A549 (cell line): ENCODE measurements around the gene UVSSA. TPM values are rescaled to one million over a fixed set of nuclear protein-coding genes. Genes with fewer than 3 reads are reported as not detected.

Experiments
- ATAC-seq, 2 experiments: fragments of 200-7000 bp in 1 of 2; fragments of >200 bp in 1 of 2; cut with Nextera tagmentation in 1 of 2; cut with Tn5 transposase in 1 of 2; 3 replicates each; pipeline versions ENCODE4 v1.8.0 to v1.9.1; 2018 to 2020; ENCODE audit warnings: mild to moderate bottlenecking in 1 of 2, moderate library complexity in 1 of 2
- CTCF ChIA-PET: fragments of 300-600 bp; sonication (Branson Sonifier 250); formaldehyde crosslinking; extraction: SDS; loops from one replicate; lab custom pipeline; 2021; ENCODE audit warnings: antibody characterized with exemption, inconsistent platforms; lab: Yijun Ruan, JAX
- POLR2A ChIA-PET: fragments of 350-600 bp; formaldehyde crosslinking; extraction: SDS; loops from one replicate; lab custom pipeline; 2021; ENCODE audit warnings: antibody characterized with exemption, inconsistent platforms; lab: Yijun Ruan, JAX
- DNase-seq, 2 experiments: peaks; one replicate each; pipeline versions ENCODE4 v3.0.0 to v3.0.0-alpha.2; 2011 to 2016; ENCODE audit warnings: low read depth in 1 of 2, low spot score in 1 of 2
- FAIRE-seq: peaks from 2 replicates; lab custom pipeline; 2011; peaks lifted over from hg19 to GRCh38; lab: Jason Lieb, UNC
- H3K27ac ChIP-seq, 2 experiments: fragments of >200 bp; sonication (Bioruptor Twin); formaldehyde crosslinking; 3 replicates each; pipeline ENCODE4 v1.5.1; 2016 to 2017
- H3K4me1 ChIP-seq: fragments of >200 bp; sonication (Bioruptor Twin); formaldehyde crosslinking; 3 replicates; pipeline ENCODE4 v1.6.1; 2016
- H3K4me2 ChIP-seq: fragments of >200 bp; sonication (Bioruptor Twin); formaldehyde crosslinking; 3 replicates; pipeline ENCODE4 v1.6.1; 2016
- H3K4me3 ChIP-seq: fragments of >200 bp; sonication (Bioruptor Twin); formaldehyde crosslinking; 3 replicates; pipeline ENCODE4 v1.5.1; 2016
- H3K9me3 ChIP-seq: fragments of >200 bp; sonication (Bioruptor Twin); formaldehyde crosslinking; 3 replicates; pipeline ENCODE4 v1.6.1; 2016
- CBX8 ChIP-seq: fragments of 200-600 bp; sonication (generic); IDR thresholded peaks from 2 replicates; pipeline ENCODE4 v1.6.1; 2016
- CEBPB ChIP-seq, 2 experiments: fragments of >200 bp in 1 of 2; sonication (Bioruptor Twin) in 1 of 2; formaldehyde crosslinking in 1 of 2; IDR thresholded peaks; 2 replicates each; pipeline ENCODE4 v1.6.1; 2012 to 2016
- HOXA7 ChIP-seq: fragments of 250-450 bp; sonication (Bioruptor Pico); IDR thresholded peaks from 2 replicates; pipeline ENCODE4 v1.5.0; 2020; ENCODE audit warnings: mild to moderate bottlenecking, moderate library complexity
- HOXB13 ChIP-seq: fragments of 250-450 bp; sonication (Bioruptor Pico); IDR thresholded peaks from 2 replicates; pipeline ENCODE4 v1.5.0; 2020; ENCODE audit warnings: low read depth, mild to moderate bottlenecking, moderate library complexity
- MAZ ChIP-seq: fragments of 150-350 bp; IDR thresholded peaks from 2 replicates; pipeline ENCODE4 v1.6.1; 2014; ENCODE audit warnings: antibody characterized with exemption, low read depth, low read length, borderline replicate concordance
- PHF8 ChIP-seq: fragments of 200-600 bp; sonication (generic); IDR thresholded peaks from 2 replicates; pipeline ENCODE4 v1.6.1; 2016; ENCODE audit warnings: low read depth, mild to moderate bottlenecking, antibody characterized with exemption, moderate library complexity, borderline replicate concordance
- POLR2AphosphoS2 ChIP-seq: conservative IDR thresholded peaks from 2 replicates; pipeline ENCODE4 v1.6.1; 2012; ENCODE audit warnings: low read length, improper control_type of control experiment, inconsistent platforms
- RCOR1 ChIP-seq: fragments of 150-350 bp; IDR thresholded peaks from 2 replicates; pipeline ENCODE4 v1.6.1; 2014; ENCODE audit warnings: antibody characterized with exemption, low read length, low read depth
- WGBS: methylation state at CpG from one replicate; pipeline ENCODE4 v1.1.6; 2017; ENCODE audit errors: missing lambda C conversion rate; 5-methylcytosine and 5-hydroxymethylcytosine counted together
- polyA plus RNA-seq, 4 experiments: library from polyadenylated mRNA; depleted of rRNA in 3 of 4; stranded (reverse); fragments of >200 nt; fragmentation: RNase III in 1 of 4; extraction: RNeasy Plus Mini Kit Qiagen cat#74134 plus additional on column Dnase treatment in 1 of 4; gene quantifications; 2 replicates in 3 of 4; 3 replicates in 1 of 4; pipeline ENCODE4 v1.2.3, GENCODE V29; 2011 to 2017
- TF ChIP-seq, protein P1 (sequence below): IDR thresholded peaks from 2 replicates; pipeline ENCODE4 v1.6.1; 2012
- TF ChIP-seq, protein P2 (sequence below): fragments of 250-450 bp; sonication (Bioruptor Pico); IDR thresholded peaks from 2 replicates; pipeline ENCODE4 v1.5.0; 2020; ENCODE audit warnings: low read depth, mild to moderate bottlenecking, moderate library complexity
- TF ChIP-seq, protein P3 (sequence below): fragments of 200-600 bp; sonication (generic); IDR thresholded peaks from 2 replicates; pipeline ENCODE4 v1.6.1; 2016; ENCODE audit warnings: antibody characterized with exemption, mild to moderate bottlenecking, moderate library complexity
- TF ChIP-seq, protein P4 (sequence below): fragments of 250-450 bp; sonication (Bioruptor Pico); IDR thresholded peaks from 2 replicates; pipeline ENCODE4 v1.5.0; 2021; ENCODE audit warnings: mild to moderate bottlenecking, moderate library complexity, borderline replicate concordance

UVSSA gene
- polyA plus RNA-seq, 2 of the 4 experiments (the other 2 are of a cell fraction), result 4.5 to 6.9 TPM

DNA sequence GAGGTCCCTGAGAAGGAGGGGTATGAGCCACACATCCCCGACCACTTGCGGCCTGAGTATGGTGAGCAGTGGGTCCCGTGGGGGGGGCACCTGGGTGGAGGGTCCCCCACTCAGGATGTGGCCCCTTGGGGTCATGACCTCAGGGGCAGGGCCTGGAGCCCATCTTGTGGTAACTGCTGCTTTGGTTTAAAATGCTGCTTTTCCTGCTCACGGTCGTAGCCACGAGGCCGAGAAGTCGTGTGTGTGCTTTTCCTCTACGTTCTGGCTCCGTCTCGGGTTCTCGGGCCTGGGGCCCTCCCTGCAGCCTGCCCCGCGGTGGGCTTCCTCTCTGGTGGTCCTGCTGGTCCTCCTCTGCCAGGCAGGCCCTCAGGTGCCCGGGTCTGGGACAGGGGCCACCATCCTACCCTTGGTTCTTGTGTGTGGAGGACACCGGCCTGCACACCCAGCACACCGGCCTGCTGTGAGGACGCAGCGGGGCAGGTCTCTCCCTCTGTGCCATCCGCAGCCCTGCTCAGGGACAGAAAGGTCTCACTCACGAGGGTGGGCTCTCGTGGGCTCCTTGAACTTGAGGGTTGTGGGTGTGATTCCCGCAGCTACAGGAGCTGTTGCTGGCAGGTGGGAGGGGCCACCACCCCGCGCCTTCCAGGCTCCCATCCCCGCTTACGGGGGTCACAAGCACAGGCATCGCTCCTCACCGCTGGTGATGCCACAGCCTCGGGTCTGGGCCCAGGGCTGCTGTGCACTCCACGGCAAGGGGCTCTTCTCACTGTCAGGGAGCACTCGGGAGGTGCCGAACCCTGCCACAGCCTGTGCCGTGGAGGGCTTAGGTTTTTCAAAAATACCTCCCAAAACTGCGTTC, 19.6 kb downstream of the UVSSA start:
- no peak overlapping the region for H3K27ac ChIP-seq
- no peak for DNase-seq
- CTCF ChIA-PET, result interaction anchor here (0.7 to 2.3 kb wide), 4 partner anchors 11 to 146 kb away, joined by 3 to 7 read pairs (median 5); no protein-coding TSS in a partner anchor
- POLR2A ChIA-PET, result no interaction called here
- H3K4me3 ChIP-seq, result no peak overlapping the region
- H3K4me2 ChIP-seq, result no peak overlapping the region
- TF ChIP-seq HOXA7 (no peak), CBX8 (no peak), MAZ (no peak), HOXB13 (CRISPR knock-in tag) (no peak), POLR2AphosphoS2 (no peak), RCOR1 (no peak)
- TF ChIP-seq, protein P1, sequence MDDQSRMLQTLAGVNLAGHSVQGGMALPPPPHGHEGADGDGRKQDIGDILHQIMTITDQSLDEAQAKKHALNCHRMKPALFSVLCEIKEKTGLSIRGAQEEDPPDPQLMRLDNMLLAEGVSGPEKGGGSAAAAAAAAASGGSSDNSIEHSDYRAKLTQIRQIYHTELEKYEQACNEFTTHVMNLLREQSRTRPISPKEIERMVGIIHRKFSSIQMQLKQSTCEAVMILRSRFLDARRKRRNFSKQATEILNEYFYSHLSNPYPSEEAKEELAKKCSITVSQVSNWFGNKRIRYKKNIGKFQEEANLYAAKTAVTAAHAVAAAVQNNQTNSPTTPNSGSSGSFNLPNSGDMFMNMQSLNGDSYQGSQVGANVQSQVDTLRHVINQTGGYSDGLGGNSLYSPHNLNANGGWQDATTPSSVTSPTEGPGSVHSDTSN, result no peak
- TF ChIP-seq, protein P2, sequence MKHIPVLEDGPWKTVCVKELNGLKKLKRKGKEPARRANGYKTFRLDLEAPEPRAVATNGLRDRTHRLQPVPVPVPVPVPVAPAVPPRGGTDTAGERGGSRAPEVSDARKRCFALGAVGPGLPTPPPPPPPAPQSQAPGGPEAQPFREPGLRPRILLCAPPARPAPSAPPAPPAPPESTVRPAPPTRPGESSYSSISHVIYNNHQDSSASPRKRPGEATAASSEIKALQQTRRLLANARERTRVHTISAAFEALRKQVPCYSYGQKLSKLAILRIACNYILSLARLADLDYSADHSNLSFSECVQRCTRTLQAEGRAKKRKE (CRISPR knock-in tag), result no peak
- TF ChIP-seq, protein P3, sequence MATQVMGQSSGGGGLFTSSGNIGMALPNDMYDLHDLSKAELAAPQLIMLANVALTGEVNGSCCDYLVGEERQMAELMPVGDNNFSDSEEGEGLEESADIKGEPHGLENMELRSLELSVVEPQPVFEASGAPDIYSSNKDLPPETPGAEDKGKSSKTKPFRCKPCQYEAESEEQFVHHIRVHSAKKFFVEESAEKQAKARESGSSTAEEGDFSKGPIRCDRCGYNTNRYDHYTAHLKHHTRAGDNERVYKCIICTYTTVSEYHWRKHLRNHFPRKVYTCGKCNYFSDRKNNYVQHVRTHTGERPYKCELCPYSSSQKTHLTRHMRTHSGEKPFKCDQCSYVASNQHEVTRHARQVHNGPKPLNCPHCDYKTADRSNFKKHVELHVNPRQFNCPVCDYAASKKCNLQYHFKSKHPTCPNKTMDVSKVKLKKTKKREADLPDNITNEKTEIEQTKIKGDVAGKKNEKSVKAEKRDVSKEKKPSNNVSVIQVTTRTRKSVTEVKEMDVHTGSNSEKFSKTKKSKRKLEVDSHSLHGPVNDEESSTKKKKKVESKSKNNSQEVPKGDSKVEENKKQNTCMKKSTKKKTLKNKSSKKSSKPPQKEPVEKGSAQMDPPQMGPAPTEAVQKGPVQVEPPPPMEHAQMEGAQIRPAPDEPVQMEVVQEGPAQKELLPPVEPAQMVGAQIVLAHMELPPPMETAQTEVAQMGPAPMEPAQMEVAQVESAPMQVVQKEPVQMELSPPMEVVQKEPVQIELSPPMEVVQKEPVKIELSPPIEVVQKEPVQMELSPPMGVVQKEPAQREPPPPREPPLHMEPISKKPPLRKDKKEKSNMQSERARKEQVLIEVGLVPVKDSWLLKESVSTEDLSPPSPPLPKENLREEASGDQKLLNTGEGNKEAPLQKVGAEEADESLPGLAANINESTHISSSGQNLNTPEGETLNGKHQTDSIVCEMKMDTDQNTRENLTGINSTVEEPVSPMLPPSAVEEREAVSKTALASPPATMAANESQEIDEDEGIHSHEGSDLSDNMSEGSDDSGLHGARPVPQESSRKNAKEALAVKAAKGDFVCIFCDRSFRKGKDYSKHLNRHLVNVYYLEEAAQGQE, result no peak
- FAIRE-seq, result no peak
- ATAC-seq, result no peak
- no peaks in the 10 kb centered on the region for H3K9me3 ChIP-seq
- no peaks in the 10 kb centered on the region for H3K4me1 ChIP-seq
- 92% methylated on average over 16 of the region's 35 CpGs for WGBS

DNA sequence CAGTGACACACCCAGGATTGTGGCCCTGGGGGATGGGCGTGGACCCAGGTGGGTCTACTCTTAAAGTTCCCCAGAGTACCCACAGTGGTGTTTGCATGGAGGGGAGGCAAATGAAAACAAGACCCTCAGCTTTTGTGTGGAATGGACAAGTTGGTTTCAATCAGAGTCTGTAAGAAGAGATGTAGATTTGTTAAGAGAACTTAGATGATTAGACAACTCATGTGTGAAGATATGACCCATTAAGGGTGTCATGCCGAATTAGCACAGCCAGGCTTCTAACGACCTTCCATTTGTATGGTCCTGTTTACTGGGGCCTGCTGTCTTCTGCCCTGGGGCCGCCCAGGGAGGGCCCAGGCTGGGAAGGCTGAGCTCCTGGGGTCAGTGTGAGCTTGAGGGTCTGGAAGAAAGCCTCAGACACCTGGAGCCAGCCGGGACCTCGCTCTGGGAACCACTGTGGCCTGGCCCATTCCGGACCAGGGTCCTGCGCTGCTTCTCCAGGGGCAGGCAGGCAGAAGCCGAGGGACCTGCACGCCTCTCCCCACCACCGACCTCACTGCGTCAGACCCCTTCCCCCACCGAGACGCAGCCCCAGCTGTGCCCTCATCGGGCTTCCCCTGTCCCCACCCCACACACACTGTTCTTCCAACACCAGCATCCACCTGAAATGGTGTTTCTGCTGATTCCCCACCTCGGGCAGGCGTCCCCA, 20.4 kb downstream of the UVSSA start:
- H3K27ac ChIP-seq, result no peak overlapping the region
- FAIRE-seq (no peak), ATAC-seq (no peak), DNase-seq (no peak)
- WGBS, result 97% methylated on average over 12 of the region's 17 CpGs
- no peaks in the 10 kb centered on the region for H3K4me1 ChIP-seq
- no peaks in the 10 kb centered on the region for H3K9me3 ChIP-seq
- ChIA-PET CTCF (interaction anchor here (0.7 kb wide), 1 partner anchor 11 kb away, joined by 5 read pairs; no protein-coding TSS in a partner anchor), POLR2A (no interaction called here)
- no peak overlapping the region for H3K4me3 ChIP-seq
- no peak overlapping the region for H3K4me2 ChIP-seq
- TF ChIP-seq, protein P1, result no peak
- no peak for TF ChIP-seq CEBPB (IDR thresholded peaks at IDR 0.05)
- TF ChIP-seq PHF8, result no peak
- TF ChIP-seq, protein P4, sequence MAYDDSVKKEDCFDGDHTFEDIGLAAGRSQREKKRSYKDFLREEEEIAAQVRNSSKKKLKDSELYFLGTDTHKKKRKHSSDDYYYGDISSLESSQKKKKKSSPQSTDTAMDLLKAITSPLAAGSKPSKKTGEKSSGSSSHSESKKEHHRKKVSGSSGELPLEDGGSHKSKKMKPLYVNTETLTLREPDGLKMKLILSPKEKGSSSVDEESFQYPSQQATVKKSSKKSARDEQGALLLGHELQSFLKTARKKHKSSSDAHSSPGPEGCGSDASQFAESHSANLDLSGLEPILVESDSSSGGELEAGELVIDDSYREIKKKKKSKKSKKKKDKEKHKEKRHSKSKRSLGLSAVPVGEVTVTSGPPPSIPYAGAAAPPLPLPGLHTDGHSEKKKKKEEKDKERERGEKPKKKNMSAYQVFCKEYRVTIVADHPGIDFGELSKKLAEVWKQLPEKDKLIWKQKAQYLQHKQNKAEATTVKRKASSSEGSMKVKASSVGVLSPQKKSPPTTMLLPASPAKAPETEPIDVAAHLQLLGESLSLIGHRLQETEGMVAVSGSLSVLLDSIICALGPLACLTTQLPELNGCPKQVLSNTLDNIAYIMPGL (CRISPR knock-in tag), result no peak
